Trophoblast cell (in vitro differentiated cells and primary cell): ENCODE data around the gene L3MBTL4.

Experiments
- DNase-seq, 2 donors: peaks; one replicate each; pipeline ENCODE4 v3.0.0-alpha.2; 2016
- H2AFZ ChIP-seq: 2 replicates; pipeline ENCODE4 v1.6.1; 2013; ENCODE audit warnings: low read length, moderate library complexity, mild to moderate bottlenecking; ENCODE audit not compliant: insufficient read depth, poor library complexity
- H2AK5ac ChIP-seq: 2 replicates; pipeline ENCODE4 v1.6.1; 2013; ENCODE audit warnings: mild to moderate bottlenecking, low read length
- H2BK120ac ChIP-seq: 2 replicates; pipeline ENCODE4 v1.6.1; 2013; ENCODE audit warnings: low read length, mild to moderate bottlenecking, moderate library complexity; ENCODE audit not compliant: insufficient read depth, poor library complexity
- H2BK12ac ChIP-seq: 2 replicates; pipeline ENCODE4 v1.6.1; 2013; ENCODE audit warnings: mild to moderate bottlenecking, low read length, moderate library complexity
- H2BK5ac ChIP-seq: 2 replicates; pipeline ENCODE4 v1.6.1; 2013; ENCODE audit warnings: low read length, low read depth, moderate library complexity, mild to moderate bottlenecking; ENCODE audit not compliant: poor library complexity
- H3K14ac ChIP-seq: 2 replicates; pipeline ENCODE4 v1.6.1; 2013; ENCODE audit warnings: mild to moderate bottlenecking, low read length
- H3K18ac ChIP-seq: 2 replicates; pipeline ENCODE4 v1.6.1; 2013; ENCODE audit warnings: mild to moderate bottlenecking, low read length
- H3K23ac ChIP-seq: 2 replicates; pipeline ENCODE4 v1.6.1; 2013; ENCODE audit warnings: low read length
- H3K27ac ChIP-seq: 2 replicates; pipeline ENCODE4 v1.5.1; 2013; ENCODE audit warnings: low read depth, mild to moderate bottlenecking, inconsistent platforms, low read length, moderate library complexity
- H3K27me3 ChIP-seq: 2 replicates; pipeline ENCODE4 v1.6.1; 2013; ENCODE audit warnings: inconsistent platforms, mild to moderate bottlenecking, low read length, moderate library complexity; ENCODE audit not compliant: insufficient read depth
- H3K36me3 ChIP-seq, 2 experiments: 1 replicate in 1 of 2; 2 replicates in 1 of 2; pipeline ENCODE4 v1.6.1; 2013; ENCODE audit warnings: low read length in 2 of 2, mild to moderate bottlenecking in 2 of 2, moderate library complexity in 1 of 2; ENCODE audit not compliant: insufficient read depth in 2 of 2, control insufficient read depth in 1 of 2
- H3K4ac ChIP-seq: 2 replicates; pipeline ENCODE4 v1.6.1; 2013; ENCODE audit warnings: low read depth, mild to moderate bottlenecking, low read length, moderate library complexity
- H3K4me1 ChIP-seq, 2 experiments: 1 replicate in 1 of 2; 2 replicates in 1 of 2; pipeline ENCODE4 v1.6.1; 2013; ENCODE audit warnings: low read length in 2 of 2, mild to moderate bottlenecking in 2 of 2, moderate library complexity in 1 of 2; ENCODE audit not compliant: insufficient read depth in 2 of 2, control insufficient read depth in 1 of 2
- H3K4me2 ChIP-seq: 2 replicates; pipeline ENCODE4 v1.6.1; 2013; ENCODE audit warnings: inconsistent platforms, mild to moderate bottlenecking, low read length, moderate library complexity
- H3K4me3 ChIP-seq: 2 replicates; pipeline ENCODE4 v1.5.1; 2013; ENCODE audit warnings: mild to moderate bottlenecking, low read depth, low read length, inconsistent platforms
- H3K79me1 ChIP-seq: one replicate; pipeline ENCODE4 v1.6.1; 2013; ENCODE audit warnings: low read length
- H3K79me2 ChIP-seq: 2 replicates; pipeline ENCODE4 v1.6.1; 2013; ENCODE audit warnings: low read length, mild to moderate bottlenecking; ENCODE audit not compliant: control insufficient read depth, insufficient read depth, poor library complexity
- H3K9ac ChIP-seq: 2 replicates; pipeline ENCODE4 v1.6.1; 2013; ENCODE audit warnings: mild to moderate bottlenecking, low read length
- H3K9me3 ChIP-seq: 2 replicates; pipeline ENCODE4 v1.6.1; 2013; ENCODE audit warnings: low read depth, mild to moderate bottlenecking, control low read depth, inconsistent platforms, low read length; ENCODE audit not compliant: insufficient read depth
- H4K12ac ChIP-seq: 2 replicates; pipeline ENCODE4 v1.6.1; 2013; ENCODE audit warnings: low read depth, mild to moderate bottlenecking, low read length, moderate library complexity
- H4K8ac ChIP-seq: 2 replicates; pipeline ENCODE4 v1.6.1; 2013; ENCODE audit warnings: low read depth, mild to moderate bottlenecking, low read length, moderate library complexity
- H4K91ac ChIP-seq: one replicate; pipeline ENCODE4 v1.6.1; 2013; ENCODE audit warnings: low read depth, mild to moderate bottlenecking, low read length, moderate library complexity
- WGBS: extraction: QIAGEN DNeasy Blood & Tissue Kit; methylation state at CpG from one replicate; pipeline ENCODE4 v1.1.7; 2013; ENCODE audit warnings: missing lambda C conversion rate; ENCODE audit not compliant: insufficient read length, insufficient coverage; ENCODE audit errors: extremely low coverage; 5-methylcytosine and 5-hydroxymethylcytosine counted together

Gene L3MBTL4

GRCh38 chr18:5942591-5942990 is 472.1 kb downstream of the L3MBTL4 start:
- no peak overlapping the region for H3K27ac ChIP-seq
- no peak overlapping the region for H2AFZ ChIP-seq
- no peak overlapping the region for H3K18ac ChIP-seq
- H3K9ac ChIP-seq = no peak overlapping the region
- H3K4me2 ChIP-seq = no peak overlapping the region
- no peak overlapping the region for H2AK5ac ChIP-seq
- no peaks in the 10 kb centered on the region for H3K27me3 ChIP-seq
- H3K4me3 ChIP-seq = no peak overlapping the region
- no peaks in the 10 kb centered on the region for H3K4me1 ChIP-seq
- H3K4ac ChIP-seq = no peak overlapping the region
- H3K23ac ChIP-seq = no peak overlapping the region
- H2BK12ac ChIP-seq = no peak overlapping the region
- H3K36me3 ChIP-seq = no peaks in the 10 kb centered on the region
- no peak overlapping the region for H4K8ac ChIP-seq
- no peak overlapping the region for H4K91ac ChIP-seq
- no peak overlapping the region for H3K14ac ChIP-seq
- H3K79me1 ChIP-seq = no peaks in the 10 kb centered on the region
- no peaks in the 10 kb centered on the region for H3K79me2 ChIP-seq
- no peak overlapping the region for H2BK120ac ChIP-seq
- no peaks in the 10 kb centered on the region for H3K9me3 ChIP-seq
- H4K12ac ChIP-seq = no peak overlapping the region
- no CpG with 5 or more reads among the region's 6 CpGs for WGBS
- no peak overlapping the region for H2BK5ac ChIP-seq
- no peak for DNase-seq

GRCh38 chr18:5941890-5942289 is 472.8 kb downstream of the L3MBTL4 start:
- Histone ChIP-seq H4K8ac (no peak overlapping the region), H3K79me2 (no peaks in the 10 kb centered on the region), H3K79me1 (no peaks in the 10 kb centered on the region), H3K4ac (no peak overlapping the region), H3K27me3 (no peaks in the 10 kb centered on the region), H2BK5ac (no peak overlapping the region), H3K23ac (no peak overlapping the region), H2BK120ac (no peak overlapping the region), H2AK5ac (no peak overlapping the region), H3K9ac (no peak overlapping the region), H3K27ac (no peak overlapping the region), H4K12ac (no peak overlapping the region), H3K4me2 (no peak overlapping the region), H3K9me3 (no peaks in the 10 kb centered on the region), H3K4me1 (no peaks in the 10 kb centered on the region), H3K4me3 (no peak overlapping the region), H3K14ac (no peak overlapping the region), H3K18ac (no peak overlapping the region), H4K91ac (no peak overlapping the region), H2AFZ (no peak overlapping the region), H2BK12ac (no peak overlapping the region), H3K36me3 (no peaks in the 10 kb centered on the region)
- no peak for DNase-seq
- no CpG with 5 or more reads among the region's 3 CpGs for WGBS

- H3K4me3 ChIP-seq = no peak overlapping the region
- no peak overlapping the region for H3K4ac ChIP-seq
- H3K9ac ChIP-seq = no peak overlapping the region
- no peak overlapping the region for H2BK12ac ChIP-seq
- no peak overlapping the region for H3K4me2 ChIP-seq
- no peak overlapping the region for H2BK120ac ChIP-seq
- no peak overlapping the region for H4K91ac ChIP-seq
- H3K4me1 ChIP-seq = no peaks in the 10 kb centered on the region
- no peak overlapping the region for H2BK5ac ChIP-seq
- no peak overlapping the region for H2AK5ac ChIP-seq
- WGBS = no CpG with 5 or more reads among the region's 7 CpGs
- no peak for DNase-seq
- no peak overlapping the region for H3K18ac ChIP-seq
- no peak overlapping the region for H3K14ac ChIP-seq
- H3K23ac ChIP-seq = no peak overlapping the region
- no peaks in the 10 kb centered on the region for H3K79me2 ChIP-seq
- H3K9me3 ChIP-seq = no peaks in the 10 kb centered on the region
- H3K36me3 ChIP-seq = no peaks in the 10 kb centered on the region
- no peak overlapping the region for H2AFZ ChIP-seq
- H4K8ac ChIP-seq = no peak overlapping the region
- no peak overlapping the region for H3K27ac ChIP-seq
- no peaks in the 10 kb centered on the region for H3K27me3 ChIP-seq
- no peak overlapping the region for H4K12ac ChIP-seq
- H3K79me1 ChIP-seq = no peaks in the 10 kb centered on the region
These were observed 474.7 kb downstream of the L3MBTL4 start for GRCh38 chr18:5939801-5940667.

- no peak overlapping the region for H4K12ac ChIP-seq
- H2AK5ac ChIP-seq = no peak overlapping the region
- no peaks in the 10 kb centered on the region for H3K27me3 ChIP-seq
- H3K79me2 ChIP-seq = no peaks in the 10 kb centered on the region
- H3K27ac ChIP-seq = no peak overlapping the region
- H3K4me3 ChIP-seq = no peak overlapping the region
- H3K4ac ChIP-seq = no peak overlapping the region
- H3K23ac ChIP-seq = no peak overlapping the region
- no peak overlapping the region for H4K8ac ChIP-seq
- no peak for DNase-seq
- no peak overlapping the region for H2BK12ac ChIP-seq
- H2BK5ac ChIP-seq = no peak overlapping the region
- H3K9ac ChIP-seq = no peak overlapping the region
- H3K36me3 ChIP-seq = no peaks in the 10 kb centered on the region
- WGBS = no CpG with 5 or more reads among the region's 3 CpGs
- no peak overlapping the region for H3K4me2 ChIP-seq
- H3K9me3 ChIP-seq = no peaks in the 10 kb centered on the region
- no peak overlapping the region for H4K91ac ChIP-seq
- no peak overlapping the region for H3K18ac ChIP-seq
- no peak overlapping the region for H3K14ac ChIP-seq
- no peaks in the 10 kb centered on the region for H3K79me1 ChIP-seq
- H2AFZ ChIP-seq = no peak overlapping the region
- no peak overlapping the region for H2BK120ac ChIP-seq
- no peaks in the 10 kb centered on the region for H3K4me1 ChIP-seq
These were observed 476.9 kb downstream of the L3MBTL4 start for GRCh38 chr18:5937795-5938194.
